HAP-1 (cell line): ENCODE measurements around the gene ELL2.
"Not testable (repeated sequence)": the region's sequence is repeated elsewhere in the genome, so short reads cannot be mapped to it uniquely, and the experiment has no call there.

ENCODE experiments used
- DNase-seq, 2 experiments: peaks; one replicate each; pipeline ENCODE4 v3.0.0-alpha.2; 2016 to 2020; ENCODE audit warnings: low spot score in 2 of 2
- H3K27me3 ChIP-seq: fragments of 250-450 bp; sonication (Bioruptor Pico); 2 replicates; pipeline ENCODE4 v1.5.1; 2020; ENCODE audit warnings: low read depth, mild to moderate bottlenecking, moderate library complexity
- H3K36me3 ChIP-seq: fragments of 250-450 bp; sonication (Bioruptor Pico); replicated peaks from 2 replicates; pipeline ENCODE4 v1.5.1; 2020; ENCODE audit warnings: mild to moderate bottlenecking
- H3K4me1 ChIP-seq: fragments of 250-450 bp; sonication (Bioruptor Pico); 2 replicates; pipeline ENCODE4 v1.5.1; 2020; ENCODE audit warnings: mild to moderate bottlenecking
- H3K4me3 ChIP-seq: fragments of 250-450 bp; sonication (Bioruptor Pico); 2 replicates; pipeline ENCODE4 v1.5.1; 2020; ENCODE audit warnings: mild to moderate bottlenecking, moderate library complexity
- H3K9me3 ChIP-seq: fragments of 250-450 bp; sonication (Bioruptor Pico); 2 replicates; pipeline ENCODE4 v1.5.1; 2020; ENCODE audit warnings: mild to moderate bottlenecking, moderate library complexity
- in situ Hi-C: fragments of 300-500 bp; cut with MboI; formaldehyde crosslinking; loops from 3 replicates; pipeline ENCODE4 v1.14.3; 2020; ENCODE audit warnings: low sequenced_read_pairs, inconsistent platforms, mixed read lengths

Gene ELL2

DNA sequence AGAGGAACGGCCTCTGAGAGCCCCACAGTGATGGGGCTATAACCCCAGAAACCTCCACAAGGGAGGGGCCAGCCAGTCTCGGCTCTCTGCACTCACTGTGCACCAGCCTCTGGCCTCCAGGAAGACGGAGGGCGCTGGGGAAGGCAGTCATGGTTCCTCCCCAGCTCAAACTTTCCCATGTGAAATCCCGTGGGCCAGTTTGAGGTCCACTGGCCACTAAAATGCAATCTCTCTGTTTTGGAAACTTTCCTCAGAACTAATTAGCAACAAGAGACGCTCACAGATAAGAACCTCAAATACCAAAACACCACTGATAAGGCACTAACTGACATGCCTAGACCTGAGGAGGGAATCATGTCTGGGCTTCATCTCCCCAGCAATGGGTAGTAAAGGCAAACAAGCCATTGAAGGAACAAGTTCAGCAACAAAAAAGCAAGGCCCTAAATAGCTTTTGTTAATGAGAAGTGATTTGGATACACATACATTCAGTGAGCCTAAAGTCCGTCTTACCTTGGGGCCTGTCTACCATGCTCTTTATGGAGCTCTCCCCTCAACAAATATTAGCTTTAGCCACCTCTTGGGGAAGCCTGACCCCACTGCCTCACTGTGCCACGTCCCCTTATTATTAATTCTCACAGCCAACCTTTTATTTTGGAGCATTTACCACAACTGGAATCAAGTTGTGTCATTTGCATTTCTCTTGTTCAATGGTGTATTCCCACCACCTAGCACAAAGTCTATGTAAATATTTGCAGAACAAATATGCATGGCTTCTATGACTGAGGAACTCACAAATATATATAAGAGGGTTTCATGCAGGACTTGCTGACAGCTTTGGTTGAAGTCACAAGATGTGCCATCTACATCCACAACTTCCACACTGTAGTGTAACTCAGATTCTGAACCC, 83.0 kb downstream of the ELL2 start:
- no peaks in the 10 kb centered on the region for H3K36me3 ChIP-seq
- in situ Hi-C loops, result no loop called here
- 0 out of 2 replicates have a peak, but pooled peaks cover 3% of the 10 kb centered on the region for H3K9me3 ChIP-seq
- H3K4me1 ChIP-seq, result no peaks in the 10 kb centered on the region
- no peaks in the 10 kb centered on the region for H3K27me3 ChIP-seq
- no peak for DNase-seq
- no peak overlapping the region for H3K4me3 ChIP-seq

DNA sequence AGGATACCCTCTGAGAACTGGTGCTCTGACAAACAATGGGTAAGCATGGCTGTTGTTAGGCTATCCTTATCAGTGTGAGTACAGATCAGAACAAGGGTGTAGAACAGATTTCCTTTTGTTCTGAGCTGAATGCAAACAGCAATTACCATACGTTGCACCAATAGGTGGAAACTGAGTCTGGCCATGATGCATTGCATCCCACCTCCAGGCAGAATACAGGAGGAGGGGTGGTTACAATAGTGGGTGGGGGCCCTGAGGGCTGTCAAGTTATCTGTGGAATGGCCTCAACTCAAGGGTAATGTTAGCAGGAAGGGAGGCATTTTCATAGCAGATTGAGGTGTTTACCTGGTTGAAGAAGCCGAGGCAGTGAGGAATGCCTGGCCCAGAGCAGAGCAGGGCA, 84.9 kb downstream of the ELL2 start:
- Histone ChIP-seq H3K9me3 (0 out of 2 replicates have a peak, but pooled peaks cover 4% of the 10 kb centered on the region), H3K27me3 (no peaks in the 10 kb centered on the region), H3K36me3 (no peaks in the 10 kb centered on the region), H3K4me3 (no peak overlapping the region), H3K4me1 (no peaks in the 10 kb centered on the region)
- DNase-seq, result no peak
- in situ Hi-C loops, result no loop called here

DNA sequence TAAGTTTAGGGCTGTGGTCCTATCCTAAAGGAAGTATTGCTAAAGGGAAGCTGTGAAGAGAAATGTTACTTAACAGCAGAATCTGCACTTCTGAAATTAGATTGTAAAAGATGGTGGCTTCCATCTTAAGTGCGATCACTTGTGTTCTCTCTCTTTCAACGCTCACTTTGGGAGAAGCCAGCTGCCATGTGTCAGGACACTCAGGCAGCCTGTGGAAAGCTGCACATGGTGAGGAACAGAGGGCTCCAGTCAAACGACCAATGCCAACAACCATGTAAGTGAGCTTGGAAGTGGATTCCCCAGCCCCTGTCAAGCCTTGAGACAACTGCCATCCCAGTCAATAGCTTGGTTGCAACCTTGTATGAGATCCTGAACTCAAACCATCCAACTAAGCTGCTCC, 87.4 kb downstream of the ELL2 start:
- Histone ChIP-seq H3K9me3 (0 out of 2 replicates have a peak, but pooled peaks cover 4% of the 10 kb centered on the region), H3K4me1 (no peaks in the 10 kb centered on the region), H3K27me3 (no peaks in the 10 kb centered on the region), H3K4me3 (no peak overlapping the region), H3K36me3 (no peaks in the 10 kb centered on the region)
- no peak for DNase-seq
- in situ Hi-C loops, result loop anchor here (25.0 kb wide), 1 partner anchor 738 kb away; no protein-coding TSS in a partner anchor

DNA sequence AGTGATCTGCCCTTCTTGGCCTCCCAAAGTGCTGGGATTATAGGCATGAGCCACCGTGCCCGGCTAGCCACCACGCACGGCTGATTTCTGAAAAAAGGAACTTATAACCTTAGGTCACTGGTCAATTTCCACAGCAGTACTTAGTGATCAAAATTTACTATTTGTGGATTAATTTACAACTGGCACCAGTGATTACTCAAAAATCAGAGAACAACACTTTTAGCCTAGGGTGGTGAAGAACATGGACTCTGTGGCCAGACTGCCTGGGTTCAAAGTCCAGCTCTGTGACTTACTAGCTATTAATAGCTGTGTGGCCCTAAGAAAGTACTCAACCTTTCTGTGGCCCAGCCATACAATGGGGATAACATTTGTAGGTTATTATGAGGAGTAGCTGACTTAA, 88.3 kb downstream of the ELL2 start:
- Histone ChIP-seq H3K36me3 (no peaks in the 10 kb centered on the region), H3K9me3 (0 out of 2 replicates have a peak, but pooled peaks cover 4% of the 10 kb centered on the region), H3K27me3 (no peaks in the 10 kb centered on the region), H3K4me3 (no peak overlapping the region), H3K4me1 (no peaks in the 10 kb centered on the region)
- in situ Hi-C loops, result loop anchor here (25.0 kb wide), 1 partner anchor 739 kb away; no protein-coding TSS in a partner anchor
- no peak for DNase-seq

DNA sequence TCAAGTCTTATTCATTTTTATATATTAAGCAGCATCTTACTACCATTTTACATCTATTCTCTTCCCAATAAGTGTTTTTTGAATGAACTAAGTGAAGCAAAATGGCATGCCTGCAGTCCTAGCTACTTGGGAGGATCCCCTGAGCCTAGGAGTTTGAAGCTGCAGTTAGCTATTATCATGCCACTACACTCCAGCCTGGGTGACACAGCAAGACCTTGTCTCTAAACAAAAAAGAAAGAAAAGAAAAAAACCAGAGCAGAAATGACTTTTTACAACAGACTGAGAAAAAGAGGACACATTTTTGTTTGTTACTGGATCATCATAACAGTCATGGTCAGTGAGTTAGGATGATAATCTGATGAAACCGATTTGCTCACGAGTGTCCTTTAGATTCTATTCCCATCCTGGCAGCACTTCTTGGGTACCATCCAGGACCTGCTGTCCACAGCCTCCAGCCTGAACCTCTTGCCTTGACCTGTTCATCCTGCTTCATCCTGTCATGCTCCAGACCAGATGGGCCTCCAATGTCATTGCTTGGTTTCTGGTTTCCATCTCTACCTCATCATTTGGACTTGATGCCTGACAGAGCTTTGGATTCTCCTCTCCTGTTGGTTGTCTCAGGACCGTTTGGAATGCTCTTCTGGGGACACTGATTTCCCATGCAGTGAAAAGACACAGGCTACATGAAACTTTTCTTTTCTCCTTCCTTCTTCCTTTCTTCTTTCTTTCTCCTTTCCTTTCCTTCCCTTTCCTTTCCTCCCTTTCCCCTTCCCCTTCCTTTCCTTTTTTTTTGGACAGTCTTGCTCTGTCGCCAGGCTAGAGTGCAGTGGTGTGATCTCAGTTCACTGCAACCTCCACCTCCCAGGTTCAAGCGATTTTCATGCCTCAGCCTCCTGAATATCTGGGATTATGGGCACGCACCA, 89.0 kb downstream of the ELL2 start:
- no peak overlapping the region for H3K4me3 ChIP-seq
- no peaks in the 10 kb centered on the region for H3K27me3 ChIP-seq
- H3K36me3 ChIP-seq, result no peaks in the 10 kb centered on the region
- in situ Hi-C loops, result loop anchor here (25.0 kb wide), 1 partner anchor 740 kb away; no protein-coding TSS in a partner anchor
- no peak for DNase-seq
- H3K4me1 ChIP-seq, result no peaks in the 10 kb centered on the region
- H3K9me3 ChIP-seq, result 0 out of 2 replicates have a peak, but pooled peaks cover 4% of the 10 kb centered on the region

DNA sequence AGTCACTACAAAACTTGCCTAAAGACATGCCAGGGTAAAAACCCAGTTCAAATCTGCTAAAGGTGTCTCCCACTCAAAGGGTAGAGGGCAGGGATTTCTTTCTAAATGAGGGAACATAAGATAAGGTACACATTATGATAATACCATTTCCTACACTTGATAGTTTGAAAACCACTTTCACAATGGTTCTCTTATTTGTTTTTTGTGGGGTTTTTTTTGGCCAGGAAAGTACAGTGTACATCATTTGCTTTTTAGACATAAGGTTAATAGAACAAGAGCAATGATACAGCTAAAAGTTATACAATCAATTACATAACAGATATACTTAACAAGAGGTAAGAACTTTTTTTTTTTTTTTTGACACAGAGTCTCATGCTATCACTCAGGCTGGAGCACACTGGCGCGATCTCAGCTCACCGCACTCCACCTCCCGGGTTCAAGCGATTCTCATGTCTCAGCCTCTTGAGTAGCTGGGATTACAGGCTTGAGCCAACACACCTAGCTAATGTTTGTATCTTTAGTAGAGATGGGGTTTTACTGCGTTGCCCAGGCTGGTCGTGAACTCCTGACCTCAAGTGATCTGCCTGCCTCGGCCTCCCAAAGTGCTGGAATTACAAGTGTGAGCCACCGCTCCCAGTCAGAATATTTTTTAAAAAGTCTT, 90.4 kb downstream of the ELL2 start:
- Histone ChIP-seq H3K4me1 (no peaks in the 10 kb centered on the region), H3K36me3 (no peaks in the 10 kb centered on the region), H3K9me3 (0 out of 2 replicates have a peak, but pooled peaks cover 4% of the 10 kb centered on the region), H3K4me3 (no peak overlapping the region), H3K27me3 (no peaks in the 10 kb centered on the region)
- DNase-seq, result no peak
- in situ Hi-C loops, result loop anchor here (25.0 kb wide), 1 partner anchor 741 kb away; no protein-coding TSS in a partner anchor

DNA sequence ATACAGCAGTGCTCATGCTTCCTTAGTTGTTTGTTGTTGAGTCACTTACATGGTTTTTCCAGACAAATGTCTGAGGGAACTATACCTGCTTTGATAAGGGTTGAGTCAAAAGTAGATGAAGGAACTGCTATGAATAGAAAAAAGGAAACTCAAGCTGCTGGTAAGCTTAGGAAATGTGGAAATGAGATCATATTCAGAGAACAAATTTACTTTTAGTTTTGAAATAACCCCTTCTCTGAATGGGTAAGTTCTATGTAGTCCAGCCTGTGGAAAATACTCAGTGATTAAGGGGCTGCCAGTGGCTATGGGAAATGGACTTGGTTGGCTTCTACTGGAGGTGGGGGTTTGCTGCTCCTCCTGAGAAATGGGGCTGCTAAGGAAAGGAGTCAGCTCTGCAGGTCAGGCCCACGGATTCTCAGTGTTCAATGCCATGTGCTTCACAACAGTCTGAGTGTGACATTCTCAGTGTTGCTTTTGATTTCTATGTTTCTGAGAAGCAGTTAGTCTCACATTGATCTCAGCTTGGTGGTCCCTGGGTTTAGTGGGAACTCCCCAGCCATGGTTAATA, 91.5 kb downstream of the ELL2 start:
- 0 out of 2 replicates have a peak, but pooled peaks cover 4% of the 10 kb centered on the region for H3K9me3 ChIP-seq
- no peaks in the 10 kb centered on the region for H3K4me1 ChIP-seq
- no peaks in the 10 kb centered on the region for H3K27me3 ChIP-seq
- in situ Hi-C loops, result loop anchor here (25.0 kb wide), 1 partner anchor 742 kb away; no protein-coding TSS in a partner anchor
- no peaks in the 10 kb centered on the region for H3K36me3 ChIP-seq
- no peak overlapping the region for H3K4me3 ChIP-seq
- no peak for DNase-seq

DNA sequence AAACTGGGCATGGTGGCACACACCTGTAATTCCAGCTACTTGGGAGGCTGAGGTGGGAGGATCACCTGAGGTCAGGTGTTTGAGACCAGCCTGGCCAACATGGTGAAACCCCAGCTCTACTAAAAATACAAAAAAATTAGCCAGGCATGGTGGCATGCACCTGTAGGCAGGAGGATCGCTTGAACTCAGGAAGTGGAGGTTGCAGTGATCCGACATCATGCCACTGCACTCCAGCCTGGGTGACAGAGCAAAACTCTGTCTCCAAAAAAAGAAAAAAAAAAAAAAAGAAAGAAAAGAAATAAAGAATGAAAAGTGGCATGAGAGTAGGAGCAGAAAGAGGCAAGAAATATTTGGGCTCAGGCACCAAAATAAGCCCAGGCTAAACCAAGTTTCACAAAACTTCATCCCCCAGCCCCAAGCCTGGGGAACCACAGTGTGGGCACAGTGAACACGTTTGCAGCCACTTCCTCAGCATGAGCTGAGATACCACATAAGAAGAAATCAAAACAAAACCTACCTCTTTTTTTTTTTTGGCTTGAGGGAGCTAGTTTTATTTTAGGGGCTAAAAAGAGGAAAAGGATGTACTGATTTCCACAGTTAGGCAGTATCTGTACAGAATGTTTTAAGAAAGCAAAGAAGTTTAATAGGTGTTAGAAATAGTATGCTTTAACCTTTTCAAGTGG, 92.3 kb downstream of the ELL2 start:
- not testable (repeated sequence) for DNase-seq, H3K27me3 ChIP-seq, H3K4me3 ChIP-seq, H3K36me3 ChIP-seq, H3K4me1 ChIP-seq, H3K9me3 ChIP-seq
- in situ Hi-C loops, result loop anchor here (25.0 kb wide), 1 partner anchor 743 kb away; no protein-coding TSS in a partner anchor

DNA sequence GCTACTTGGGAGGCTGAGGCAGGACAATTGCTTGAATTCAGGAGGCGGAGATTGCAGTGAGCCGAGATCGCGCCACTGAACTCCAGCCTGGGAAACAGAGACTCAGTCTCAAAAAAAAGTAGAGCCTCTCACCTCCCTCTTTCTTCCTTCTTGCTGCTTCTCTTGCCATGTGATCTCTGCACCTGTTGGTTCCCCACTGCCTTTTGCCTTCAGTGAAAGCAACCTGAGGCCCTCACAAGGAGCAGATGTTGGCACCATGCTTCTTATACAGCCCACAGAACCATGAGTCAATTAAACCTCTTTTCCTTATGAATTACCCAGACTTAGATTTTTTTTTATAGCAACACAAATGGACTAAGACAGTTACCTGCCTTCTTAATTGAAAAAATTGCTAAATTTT, 93.5 kb downstream of the ELL2 start:
- H3K27me3 ChIP-seq, result no peaks in the 10 kb centered on the region
- H3K4me1 ChIP-seq, result no peaks in the 10 kb centered on the region
- H3K36me3 ChIP-seq, result no peaks in the 10 kb centered on the region
- DNase-seq, result no peak
- H3K9me3 ChIP-seq, result no peaks in the 10 kb centered on the region
- no peak overlapping the region for H3K4me3 ChIP-seq
- in situ Hi-C loops, result loop anchor here (25.0 kb wide), 1 partner anchor 744 kb away; no protein-coding TSS in a partner anchor

DNA sequence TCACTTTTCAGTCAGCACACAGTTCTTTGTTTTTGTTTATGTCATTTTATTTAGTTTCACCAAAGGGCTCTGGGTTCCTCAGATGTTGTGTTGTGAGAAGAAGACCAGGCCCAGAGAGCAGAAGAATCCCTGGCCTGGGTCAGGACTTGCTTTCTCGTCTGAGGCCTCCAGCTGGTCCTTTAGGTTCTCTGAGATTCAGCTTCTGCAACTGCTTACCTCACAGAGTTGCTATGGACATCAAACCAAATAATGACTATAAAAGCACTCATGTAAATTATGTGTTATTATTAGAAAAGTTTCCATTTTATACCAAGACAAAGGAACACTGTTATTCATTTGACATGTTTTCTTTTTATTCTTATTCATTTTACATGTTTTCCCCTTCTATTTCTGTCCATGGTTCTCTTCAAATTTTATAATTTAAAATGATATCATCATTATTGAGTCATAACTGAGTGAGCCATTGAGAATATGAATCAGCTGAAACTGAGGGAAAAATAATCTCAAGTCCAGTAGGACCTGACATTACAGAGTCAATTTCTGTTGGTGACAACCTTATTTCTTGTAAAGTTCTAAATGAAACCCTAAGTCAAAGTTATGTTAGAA, 95.1 kb downstream of the ELL2 start:
- no peak for DNase-seq
- in situ Hi-C loops, result loop anchor here (25.0 kb wide), 1 partner anchor 746 kb away; no protein-coding TSS in a partner anchor

DNA sequence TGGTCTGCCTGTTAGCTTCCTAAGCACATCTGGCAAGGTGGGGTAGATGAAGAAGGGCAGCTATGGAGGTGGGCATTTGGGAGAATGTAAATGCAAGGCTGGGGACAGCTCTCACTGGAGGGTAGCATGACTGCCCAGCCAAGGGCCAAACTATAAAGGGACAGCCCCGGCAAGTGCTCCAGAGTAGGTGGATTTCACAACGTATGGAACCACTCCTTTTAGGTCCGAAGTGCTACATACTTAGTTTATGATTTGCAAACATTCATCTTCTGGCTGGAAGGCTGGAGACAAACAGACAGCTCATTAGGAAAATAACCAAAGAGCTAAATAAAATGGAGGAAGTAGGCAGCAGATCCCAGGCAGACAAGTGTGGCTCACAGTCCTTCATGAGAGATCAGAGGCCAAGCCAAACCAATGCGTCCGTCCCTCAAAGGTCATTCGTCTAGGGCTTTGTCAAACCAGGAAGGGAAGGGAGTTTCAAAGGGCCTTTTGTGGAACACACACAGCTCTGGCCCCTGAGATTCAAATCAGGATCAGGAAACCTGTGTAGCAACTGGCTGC, 96.6 kb downstream of the ELL2 start:
- Histone ChIP-seq H3K27me3 (no peaks in the 10 kb centered on the region), H3K4me3 (no peak overlapping the region)
- in situ Hi-C loops, result loop anchor here (25.0 kb wide), 1 partner anchor 747 kb away; no protein-coding TSS in a partner anchor

More for the DNA sequence above, 95.1 kb downstream of the ELL2 start:
- Histone ChIP-seq H3K4me3 (no peak overlapping the region), H3K36me3 (no peaks in the 10 kb centered on the region), H3K9me3 (no peaks in the 10 kb centered on the region), H3K4me1 (no peaks in the 10 kb centered on the region), H3K27me3 (no peaks in the 10 kb centered on the region)

DNA sequence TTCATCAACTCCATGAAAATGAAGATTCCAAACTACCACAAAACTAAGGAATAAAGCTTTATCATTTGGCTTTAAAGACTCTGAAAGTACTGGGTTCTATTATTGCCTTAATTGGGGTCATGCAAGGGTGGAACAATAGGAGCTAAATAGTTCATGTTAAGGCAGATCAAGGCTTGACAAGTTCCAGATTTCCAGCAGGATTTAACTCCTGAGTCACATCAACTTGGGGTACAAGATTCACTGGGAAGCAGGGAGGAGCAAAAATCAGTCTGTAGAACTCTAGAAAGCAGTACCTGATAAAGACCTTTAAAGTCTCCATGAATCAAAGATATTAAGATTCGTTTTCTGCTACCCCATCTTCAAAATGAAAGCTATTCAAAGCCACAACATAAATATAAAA, 97.2 kb downstream of the ELL2 start:
- H3K36me3 ChIP-seq, result no peaks in the 10 kb centered on the region
- H3K27me3 ChIP-seq, result no peaks in the 10 kb centered on the region
- in situ Hi-C loops, result loop anchor here (25.0 kb wide), 1 partner anchor 748 kb away; no protein-coding TSS in a partner anchor
- no peak overlapping the region for H3K4me3 ChIP-seq
- peaks cover 10% of the 10 kb centered on the region for H3K4me1 ChIP-seq
- no peak for DNase-seq
- H3K9me3 ChIP-seq, result no peaks in the 10 kb centered on the region

More for the DNA sequence above, 96.6 kb downstream of the ELL2 start:
- no peak for DNase-seq
- Histone ChIP-seq H3K4me1 (peaks cover 8% of the 10 kb centered on the region), H3K36me3 (no peaks in the 10 kb centered on the region), H3K9me3 (no peaks in the 10 kb centered on the region)
